WTC11 (cell line): ENCODE data around the gene TRIP12. TPM values are rescaled to one million over a fixed set of nuclear protein-coding genes. Genes with fewer than 3 reads are reported as not detected.
A peak's percentile ranks its signal among the peaks of the same experiment; 100 is the strongest.

Experiments used
- ATAC-seq: fragments of 200-7000 bp; cut with Tn5 transposase; 2 replicates; pipeline ENCODE4 v1.10.0; 2021; ENCODE audit warnings: mild to moderate bottlenecking, moderate library complexity
- CTCF ChIA-PET: fragments of 300-600 bp; sonication (Branson Sonifier 250); formaldehyde crosslinking; loops from one replicate; lab custom pipeline; 2021; ENCODE audit warnings: antibody characterized with exemption; lab: Charles Lee
- POLR2A ChIA-PET: fragments of 350-600 bp; sonication (Branson Sonifier 250); formaldehyde crosslinking; loops from one replicate; lab custom pipeline; 2021; ENCODE audit warnings: antibody characterized with exemption; lab: Charles Lee
- DNase-seq: peaks from one replicate; pipeline ENCODE4 v3.0.0; 2021; ENCODE audit warnings: low spot score
- H3K27ac Mint-ChIP-seq: 2 replicates; pipeline ENCODE4 v1.8.0; 2021; ENCODE audit warnings: mixed read lengths
- H3K27me3 Mint-ChIP-seq: 2 replicates; pipeline ENCODE4 v1.8.0; 2021; ENCODE audit warnings: low read depth, mild to moderate bottlenecking, moderate library complexity, mixed read lengths
- H3K36me3 Mint-ChIP-seq: 2 replicates; pipeline ENCODE4 v1.8.0; 2021; ENCODE audit warnings: mixed read lengths
- H3K4me1 Mint-ChIP-seq: 2 replicates; pipeline ENCODE4 v1.8.0; 2022; ENCODE audit warnings: mixed read lengths
- H3K4me3 Mint-ChIP-seq: 2 replicates; pipeline ENCODE4 v1.8.0; 2021; ENCODE audit warnings: mild to moderate bottlenecking, moderate library complexity, mixed read lengths
- H3K9me3 Mint-ChIP-seq: 2 replicates; pipeline ENCODE4 v1.8.0; 2021; ENCODE audit warnings: mixed read lengths
- CTCF ChIP-seq: fragments of 200-600 bp; IDR thresholded peaks from 2 replicates; pipeline ENCODE4 v1.8.0; 2022; ENCODE audit warnings: antibody characterized with exemption
- ETV6 ChIP-seq: sonication (generic); formaldehyde crosslinking; IDR thresholded peaks from 2 replicates; pipeline ENCODE4 v1.8.1; 2022; ENCODE audit warnings: mild to moderate bottlenecking, missing genetic modification reagents
- GABPB1 ChIP-seq: sonication (generic); formaldehyde crosslinking; IDR thresholded peaks from 2 replicates; pipeline ENCODE4 v1.8.1; 2023; ENCODE audit warnings: mild to moderate bottlenecking, missing genetic modification reagents
- IRF2 ChIP-seq: sonication (generic); formaldehyde crosslinking; IDR thresholded peaks from 2 replicates; pipeline ENCODE4 v1.8.0; 2022; ENCODE audit warnings: low read depth, missing genetic modification reagents, borderline replicate concordance
- JUN ChIP-seq: sonication (generic); formaldehyde crosslinking; IDR thresholded peaks from 2 replicates; pipeline ENCODE4 v1.8.0; 2023; ENCODE audit warnings: mild to moderate bottlenecking, missing genetic modification reagents
- NR2C2 ChIP-seq: sonication (generic); formaldehyde crosslinking; IDR thresholded peaks from 2 replicates; pipeline ENCODE4 v1.8.0; 2022; ENCODE audit warnings: mild to moderate bottlenecking, missing genetic modification reagents
- SP1 ChIP-seq: sonication (generic); formaldehyde crosslinking; conservative IDR thresholded peaks from 2 replicates; pipeline ENCODE4 v1.8.1; 2022; ENCODE audit warnings: missing genetic modification reagents
- TEAD1 ChIP-seq: sonication (generic); formaldehyde crosslinking; IDR thresholded peaks from 2 replicates; pipeline ENCODE4 v1.8.0; 2022; ENCODE audit warnings: mild to moderate bottlenecking, missing genetic modification reagents
- TP53 ChIP-seq: sonication (generic); formaldehyde crosslinking; IDR thresholded peaks from 2 replicates; pipeline ENCODE4 v1.8.1; 2023; ENCODE audit warnings: mild to moderate bottlenecking, missing genetic modification reagents
- ZMAT4 ChIP-seq: fragments of 250-450 bp; sonication (Bioruptor Pico); IDR thresholded peaks from 2 replicates; pipeline ENCODE4 v1.9.0; 2021; ENCODE audit warnings: mild to moderate bottlenecking
- ZNF121 ChIP-seq: sonication (generic); formaldehyde crosslinking; IDR thresholded peaks from 2 replicates; pipeline ENCODE4 v1.8.0; 2023; ENCODE audit warnings: missing genetic modification reagents
- ZNF281 ChIP-seq: sonication (generic); formaldehyde crosslinking; IDR thresholded peaks from 2 replicates; pipeline ENCODE4 v1.8.0; 2023; ENCODE audit warnings: mild to moderate bottlenecking, missing genetic modification reagents
- ZNF671 ChIP-seq: fragments of 250-450 bp; sonication (Bioruptor Pico); IDR thresholded peaks from 2 replicates; pipeline ENCODE4 v1.8.0; 2021; ENCODE audit warnings: mild to moderate bottlenecking
- ZSCAN18 ChIP-seq: fragments of 250-450 bp; sonication (Bioruptor Pico); IDR thresholded peaks from 2 replicates; pipeline ENCODE4 v2.1.2; 2022; ENCODE audit warnings: mild to moderate bottlenecking, moderate library complexity
- total RNA-seq: library from RNA; stranded (reverse); gene quantifications from 3 replicates; pipeline ENCODE4 v1.2.3, GENCODE V29; 2021
- TF ChIP-seq, protein P1 (sequence below): fragments of 250-450 bp; sonication (Bioruptor Pico); IDR thresholded peaks from 2 replicates; pipeline ENCODE4 v1.9.0; 2021; ENCODE audit warnings: mild to moderate bottlenecking
- TF ChIP-seq, protein P2 (sequence below): sonication (generic); formaldehyde crosslinking; conservative IDR thresholded peaks from 2 replicates; pipeline ENCODE4 v1.8.1; 2023; ENCODE audit warnings: mild to moderate bottlenecking, low read depth, missing genetic modification reagents, moderate library complexity
- TF ChIP-seq, protein P3 (sequence below): sonication (generic); formaldehyde crosslinking; IDR thresholded peaks from 2 replicates; pipeline ENCODE4 v1.8.1; 2022; ENCODE audit warnings: missing genetic modification reagents, borderline replicate concordance
- TF ChIP-seq, protein P4 (sequence below): sonication (generic); formaldehyde crosslinking; IDR thresholded peaks from 2 replicates; pipeline ENCODE4 v1.8.1; 2022; ENCODE audit warnings: mild to moderate bottlenecking, moderate library complexity, missing genetic modification reagents
- TF ChIP-seq, protein P5 (sequence below): sonication (generic); formaldehyde crosslinking; IDR thresholded peaks from 2 replicates; pipeline ENCODE4 v1.8.1; 2023; ENCODE audit warnings: mild to moderate bottlenecking, moderate library complexity, missing genetic modification reagents

The TRIP12 gene
- total RNA-seq, 1 experiment from 2014 or later, result 149 TPM

GRCh38 chr2:229899604-229900003 is 22.2 kb downstream of the TRIP12 start:
- TF ChIP-seq, protein P1, sequence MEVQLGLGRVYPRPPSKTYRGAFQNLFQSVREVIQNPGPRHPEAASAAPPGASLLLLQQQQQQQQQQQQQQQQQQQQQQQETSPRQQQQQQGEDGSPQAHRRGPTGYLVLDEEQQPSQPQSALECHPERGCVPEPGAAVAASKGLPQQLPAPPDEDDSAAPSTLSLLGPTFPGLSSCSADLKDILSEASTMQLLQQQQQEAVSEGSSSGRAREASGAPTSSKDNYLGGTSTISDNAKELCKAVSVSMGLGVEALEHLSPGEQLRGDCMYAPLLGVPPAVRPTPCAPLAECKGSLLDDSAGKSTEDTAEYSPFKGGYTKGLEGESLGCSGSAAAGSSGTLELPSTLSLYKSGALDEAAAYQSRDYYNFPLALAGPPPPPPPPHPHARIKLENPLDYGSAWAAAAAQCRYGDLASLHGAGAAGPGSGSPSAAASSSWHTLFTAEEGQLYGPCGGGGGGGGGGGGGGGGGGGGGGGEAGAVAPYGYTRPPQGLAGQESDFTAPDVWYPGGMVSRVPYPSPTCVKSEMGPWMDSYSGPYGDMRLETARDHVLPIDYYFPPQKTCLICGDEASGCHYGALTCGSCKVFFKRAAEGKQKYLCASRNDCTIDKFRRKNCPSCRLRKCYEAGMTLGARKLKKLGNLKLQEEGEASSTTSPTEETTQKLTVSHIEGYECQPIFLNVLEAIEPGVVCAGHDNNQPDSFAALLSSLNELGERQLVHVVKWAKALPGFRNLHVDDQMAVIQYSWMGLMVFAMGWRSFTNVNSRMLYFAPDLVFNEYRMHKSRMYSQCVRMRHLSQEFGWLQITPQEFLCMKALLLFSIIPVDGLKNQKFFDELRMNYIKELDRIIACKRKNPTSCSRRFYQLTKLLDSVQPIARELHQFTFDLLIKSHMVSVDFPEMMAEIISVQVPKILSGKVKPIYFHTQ, result no peak
- TF ChIP-seq ETV6 (CRISPR knock-in tag) (no peak), NR2C2 (CRISPR knock-in tag) (no peak), ZNF281 (CRISPR knock-in tag) (no peak), SP1 (CRISPR knock-in tag) (no peak), JUN (CRISPR knock-in tag) (no peak)
- TF ChIP-seq, protein P2, sequence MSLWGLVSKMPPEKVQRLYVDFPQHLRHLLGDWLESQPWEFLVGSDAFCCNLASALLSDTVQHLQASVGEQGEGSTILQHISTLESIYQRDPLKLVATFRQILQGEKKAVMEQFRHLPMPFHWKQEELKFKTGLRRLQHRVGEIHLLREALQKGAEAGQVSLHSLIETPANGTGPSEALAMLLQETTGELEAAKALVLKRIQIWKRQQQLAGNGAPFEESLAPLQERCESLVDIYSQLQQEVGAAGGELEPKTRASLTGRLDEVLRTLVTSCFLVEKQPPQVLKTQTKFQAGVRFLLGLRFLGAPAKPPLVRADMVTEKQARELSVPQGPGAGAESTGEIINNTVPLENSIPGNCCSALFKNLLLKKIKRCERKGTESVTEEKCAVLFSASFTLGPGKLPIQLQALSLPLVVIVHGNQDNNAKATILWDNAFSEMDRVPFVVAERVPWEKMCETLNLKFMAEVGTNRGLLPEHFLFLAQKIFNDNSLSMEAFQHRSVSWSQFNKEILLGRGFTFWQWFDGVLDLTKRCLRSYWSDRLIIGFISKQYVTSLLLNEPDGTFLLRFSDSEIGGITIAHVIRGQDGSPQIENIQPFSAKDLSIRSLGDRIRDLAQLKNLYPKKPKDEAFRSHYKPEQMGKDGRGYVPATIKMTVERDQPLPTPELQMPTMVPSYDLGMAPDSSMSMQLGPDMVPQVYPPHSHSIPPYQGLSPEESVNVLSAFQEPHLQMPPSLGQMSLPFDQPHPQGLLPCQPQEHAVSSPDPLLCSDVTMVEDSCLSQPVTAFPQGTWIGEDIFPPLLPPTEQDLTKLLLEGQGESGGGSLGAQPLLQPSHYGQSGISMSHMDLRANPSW (CRISPR knock-in tag), result no peak
- Mint-ChIP-seq H3K4me1 (peaks cover 39% of the 10 kb centered on the region), H3K9me3 (no peaks in the 10 kb centered on the region), H3K4me3 (no peak overlapping the region), H3K36me3 (peaks cover 6% of the 10 kb centered on the region), H3K27ac (peak overlapping the region; percentile 70), H3K27me3 (no peaks in the 10 kb centered on the region)
- no peak for ATAC-seq
- ChIA-PET CTCF (interaction anchor here (1.4 kb wide), 1 partner anchor 11 kb away, joined by 6 read pairs; no protein-coding TSS in a partner anchor), POLR2A (no interaction called here)
- no peak for DNase-seq

DNA sequence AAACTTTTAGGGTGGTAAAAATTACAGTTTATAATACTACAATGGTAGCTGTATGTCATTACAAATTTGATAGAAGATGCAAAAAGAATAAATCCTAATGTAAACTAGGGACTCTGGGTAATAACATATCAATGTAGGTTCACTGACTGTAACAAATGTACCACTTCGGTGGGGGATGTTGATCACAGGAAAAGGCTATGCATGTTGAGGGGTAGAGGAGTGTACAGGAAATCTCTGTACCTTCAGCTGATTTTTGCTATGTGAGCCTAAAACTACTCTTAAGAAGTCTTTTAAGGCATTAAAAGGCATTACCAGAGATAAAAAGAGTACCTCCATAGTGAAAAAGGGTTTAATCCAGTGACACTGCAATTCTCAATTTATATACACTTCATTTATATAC is 25.0 kb downstream of the TRIP12 start:
- CTCF ChIA-PET, result no interaction called here
- H3K4me3 Mint-ChIP-seq, result no peak overlapping the region
- ATAC-seq, result no peak
- no peak for TF ChIP-seq IRF2 (CRISPR knock-in tag)
- TF ChIP-seq JUN (CRISPR knock-in tag), result no peak
- TF ChIP-seq GABPB1, result no peak
- no peak for TF ChIP-seq CTCF
- no peak for TF ChIP-seq ZNF671
- TF ChIP-seq ZMAT4 (CRISPR knock-in tag), result no peak
- TF ChIP-seq, protein P3, sequence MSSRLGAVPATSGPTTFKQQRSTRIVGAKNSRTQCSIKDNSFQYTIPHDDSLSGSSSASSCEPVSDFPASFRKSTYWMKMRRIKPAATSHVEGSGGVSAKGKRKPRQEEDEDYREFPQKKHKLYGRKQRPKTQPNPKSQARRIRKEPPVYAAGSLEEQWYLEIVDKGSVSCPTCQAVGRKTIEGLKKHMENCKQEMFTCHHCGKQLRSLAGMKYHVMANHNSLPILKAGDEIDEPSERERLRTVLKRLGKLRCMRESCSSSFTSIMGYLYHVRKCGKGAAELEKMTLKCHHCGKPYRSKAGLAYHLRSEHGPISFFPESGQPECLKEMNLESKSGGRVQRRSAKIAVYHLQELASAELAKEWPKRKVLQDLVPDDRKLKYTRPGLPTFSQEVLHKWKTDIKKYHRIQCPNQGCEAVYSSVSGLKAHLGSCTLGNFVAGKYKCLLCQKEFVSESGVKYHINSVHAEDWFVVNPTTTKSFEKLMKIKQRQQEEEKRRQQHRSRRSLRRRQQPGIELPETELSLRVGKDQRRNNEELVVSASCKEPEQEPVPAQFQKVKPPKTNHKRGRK, result no peak
- TF ChIP-seq ZSCAN18 (CRISPR knock-in tag), result no peak
- no peak for TF ChIP-seq NR2C2 (CRISPR knock-in tag)
- TF ChIP-seq, protein P4, sequence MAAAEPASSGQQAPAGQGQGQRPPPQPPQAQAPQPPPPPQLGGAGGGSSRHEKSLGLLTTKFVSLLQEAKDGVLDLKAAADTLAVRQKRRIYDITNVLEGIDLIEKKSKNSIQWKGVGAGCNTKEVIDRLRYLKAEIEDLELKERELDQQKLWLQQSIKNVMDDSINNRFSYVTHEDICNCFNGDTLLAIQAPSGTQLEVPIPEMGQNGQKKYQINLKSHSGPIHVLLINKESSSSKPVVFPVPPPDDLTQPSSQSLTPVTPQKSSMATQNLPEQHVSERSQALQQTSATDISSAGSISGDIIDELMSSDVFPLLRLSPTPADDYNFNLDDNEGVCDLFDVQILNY (CRISPR knock-in tag), result no peak
- TF ChIP-seq, protein P5, sequence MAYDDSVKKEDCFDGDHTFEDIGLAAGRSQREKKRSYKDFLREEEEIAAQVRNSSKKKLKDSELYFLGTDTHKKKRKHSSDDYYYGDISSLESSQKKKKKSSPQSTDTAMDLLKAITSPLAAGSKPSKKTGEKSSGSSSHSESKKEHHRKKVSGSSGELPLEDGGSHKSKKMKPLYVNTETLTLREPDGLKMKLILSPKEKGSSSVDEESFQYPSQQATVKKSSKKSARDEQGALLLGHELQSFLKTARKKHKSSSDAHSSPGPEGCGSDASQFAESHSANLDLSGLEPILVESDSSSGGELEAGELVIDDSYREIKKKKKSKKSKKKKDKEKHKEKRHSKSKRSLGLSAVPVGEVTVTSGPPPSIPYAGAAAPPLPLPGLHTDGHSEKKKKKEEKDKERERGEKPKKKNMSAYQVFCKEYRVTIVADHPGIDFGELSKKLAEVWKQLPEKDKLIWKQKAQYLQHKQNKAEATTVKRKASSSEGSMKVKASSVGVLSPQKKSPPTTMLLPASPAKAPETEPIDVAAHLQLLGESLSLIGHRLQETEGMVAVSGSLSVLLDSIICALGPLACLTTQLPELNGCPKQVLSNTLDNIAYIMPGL (CRISPR knock-in tag), result no peak
- no peak for TF ChIP-seq TP53 (CRISPR knock-in tag)
- no peak for TF ChIP-seq ZNF121 (CRISPR knock-in tag)
- no peak for TF ChIP-seq TEAD1 (CRISPR knock-in tag)
- TF ChIP-seq, all 79 proteins: peak for 0
- no peak for DNase-seq
- H3K4me1 Mint-ChIP-seq, result peaks cover 43% of the 10 kb centered on the region
- H3K27ac Mint-ChIP-seq, result no peak overlapping the region
- no peaks in the 10 kb centered on the region for H3K9me3 Mint-ChIP-seq
- H3K27me3 Mint-ChIP-seq, result no peaks in the 10 kb centered on the region
- POLR2A ChIA-PET, result no interaction called here
- no peaks in the 10 kb centered on the region for H3K36me3 Mint-ChIP-seq
